DND-41 (cell line): ENCODE data around the gene ELAVL2.

Source experiments
- CTCF ChIP-seq: IDR thresholded peaks from 2 replicates; pipeline ENCODE4 v1.5.1; 2012; ENCODE audit warnings: borderline replicate concordance, low read length, moderate library complexity, mild to moderate bottlenecking; ENCODE audit not compliant: poor library complexity, severe bottlenecking; ENCODE audit errors: extremely low read depth
- EZH2 ChIP-seq: IDR thresholded peaks from 3 replicates; pipeline ENCODE4 v1.6.1; 2012; ENCODE audit warnings: borderline replicate concordance, low read depth, mild to moderate bottlenecking, moderate library complexity, low read length, inconsistent platforms; ENCODE audit not compliant: severe bottlenecking

GRCh38 chr9:23662320-23662719 lies 163.7 kb downstream of the ELAVL2 start:
- TF ChIP-seq EZH2 = no peak
- TF ChIP-seq CTCF = no peak
